ENCODE data around the gene RAD18. TPM values are rescaled to one million over a fixed set of nuclear protein-coding genes. Genes with fewer than 3 reads are reported as not detected.

RAD18 gene
- total and polyA plus RNA-seq, 7 donors: 0.51 to 2.5 (median 2.2) TPM

DNA sequence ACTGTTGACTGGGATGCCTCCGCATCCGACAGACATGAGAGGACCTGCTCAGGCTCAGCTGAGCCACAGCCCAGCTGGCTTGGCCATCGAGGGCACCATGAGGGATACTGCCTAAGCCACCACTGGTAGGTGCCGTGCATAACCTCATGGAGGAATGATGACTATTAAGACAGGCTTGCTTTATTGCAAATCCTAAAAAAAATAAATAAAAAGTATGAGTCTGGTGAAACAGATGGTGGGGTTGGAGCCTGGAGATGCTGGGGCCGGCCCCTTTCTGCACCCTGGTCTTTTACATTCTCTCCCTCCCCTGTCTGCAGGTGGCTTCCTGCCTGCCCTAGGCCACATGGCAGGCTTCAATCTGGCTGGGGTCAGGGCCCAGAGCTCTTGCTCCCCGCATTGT, 24.0 kb upstream of the RAD18 start:
- Histone ChIP-seq H3K9me3 (no peaks in the 10 kb centered on the region), H3K36me3 (ENCODE audit: insufficient read depth in 1 of 2, low read depth in 1 of 2) (no peaks in the 10 kb centered on the region), H3K27me3 (ENCODE audit: insufficient read depth in 3 of 3, low read length in 2 of 3) (no peaks in the 10 kb centered on the region), H3K4me3 (no peak overlapping the region), H3K4me1 (no peaks in the 10 kb centered on the region), H3K27ac (no peak overlapping the region)
- DNase-seq (no peak), ATAC-seq (no peak)
- 80 to 86% (median 82%) methylated on average over 6 of the region's 6 CpGs for WGBS, 3 donors
- intact Hi-C loops (cut with DNase I): loop anchor here (5.0 kb wide), 2 partner anchors 80 to 315 kb away; no protein-coding TSS in a partner anchor
- TF ChIP-seq, protein P1, sequence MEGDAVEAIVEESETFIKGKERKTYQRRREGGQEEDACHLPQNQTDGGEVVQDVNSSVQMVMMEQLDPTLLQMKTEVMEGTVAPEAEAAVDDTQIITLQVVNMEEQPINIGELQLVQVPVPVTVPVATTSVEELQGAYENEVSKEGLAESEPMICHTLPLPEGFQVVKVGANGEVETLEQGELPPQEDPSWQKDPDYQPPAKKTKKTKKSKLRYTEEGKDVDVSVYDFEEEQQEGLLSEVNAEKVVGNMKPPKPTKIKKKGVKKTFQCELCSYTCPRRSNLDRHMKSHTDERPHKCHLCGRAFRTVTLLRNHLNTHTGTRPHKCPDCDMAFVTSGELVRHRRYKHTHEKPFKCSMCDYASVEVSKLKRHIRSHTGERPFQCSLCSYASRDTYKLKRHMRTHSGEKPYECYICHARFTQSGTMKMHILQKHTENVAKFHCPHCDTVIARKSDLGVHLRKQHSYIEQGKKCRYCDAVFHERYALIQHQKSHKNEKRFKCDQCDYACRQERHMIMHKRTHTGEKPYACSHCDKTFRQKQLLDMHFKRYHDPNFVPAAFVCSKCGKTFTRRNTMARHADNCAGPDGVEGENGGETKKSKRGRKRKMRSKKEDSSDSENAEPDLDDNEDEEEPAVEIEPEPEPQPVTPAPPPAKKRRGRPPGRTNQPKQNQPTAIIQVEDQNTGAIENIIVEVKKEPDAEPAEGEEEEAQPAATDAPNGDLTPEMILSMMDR (IDR thresholded peaks at IDR 0.05): no peak

DNA sequence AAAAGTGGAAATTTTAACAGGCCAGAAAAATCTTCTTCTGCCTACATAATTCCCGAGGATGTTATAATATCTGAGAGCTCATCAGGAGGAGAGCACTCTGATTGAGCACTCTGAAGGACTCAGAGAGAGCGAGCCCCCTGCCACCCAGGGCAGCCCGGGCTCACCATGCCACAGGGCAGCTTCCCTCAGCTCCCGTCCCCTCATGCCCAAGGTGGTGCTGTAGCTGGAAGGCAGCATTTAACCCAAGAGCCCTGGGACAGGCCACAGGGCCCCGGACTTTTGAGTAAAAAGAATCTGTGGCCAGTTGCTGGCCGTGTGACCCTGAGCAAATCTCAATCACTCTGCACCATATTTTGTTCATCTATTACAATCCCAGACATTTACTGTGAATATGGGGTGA, 23.5 kb upstream of the RAD18 start:
- H3K36me3 ChIP-seq (ENCODE audit: insufficient read depth in 1 of 2, low read depth in 1 of 2): no peaks in the 10 kb centered on the region
- 90 to 93% (median 92%) methylated on average over 6 of the region's 6 CpGs for WGBS, 3 donors
- TF ChIP-seq, protein P1 (IDR thresholded peaks at IDR 0.05): no peak
- no peaks in the 10 kb centered on the region for H3K27me3 ChIP-seq (ENCODE audit: insufficient read depth in 3 of 3, low read length in 2 of 3)
- intact Hi-C loops (cut with DNase I): loop anchor here (5.0 kb wide), 2 partner anchors 81 to 316 kb away; no protein-coding TSS in a partner anchor
- no peaks in the 10 kb centered on the region for H3K4me1 ChIP-seq
- no peak overlapping the region for H3K27ac ChIP-seq
- no peak for ATAC-seq
- H3K9me3 ChIP-seq: no peaks in the 10 kb centered on the region
- no peak overlapping the region for H3K4me3 ChIP-seq
- no peak for DNase-seq

DNA sequence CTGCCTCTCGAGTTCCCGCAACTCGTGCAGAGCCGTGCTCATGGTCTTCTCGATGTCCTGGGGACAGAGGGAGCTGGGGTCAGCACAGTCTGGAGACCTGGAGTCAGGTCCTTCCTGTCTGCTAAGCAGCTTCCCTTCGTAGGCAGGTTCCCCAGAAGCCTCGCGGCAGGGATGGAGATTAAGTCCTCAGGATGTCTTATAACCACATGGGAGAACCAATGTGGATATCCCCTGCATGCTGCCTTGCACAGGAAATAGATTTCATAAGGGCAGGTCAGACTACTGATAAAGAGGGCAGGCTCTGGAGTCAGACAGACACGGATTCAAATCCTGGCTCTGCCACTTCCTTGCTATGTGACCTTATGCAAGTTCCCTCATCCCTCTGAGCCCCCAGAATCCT, 22.6 kb upstream of the RAD18 start:
- H3K36me3 ChIP-seq (ENCODE audit: insufficient read depth in 1 of 2, low read depth in 1 of 2): no peaks in the 10 kb centered on the region
- intact Hi-C loops (cut with DNase I): loop anchor here (5.0 kb wide), 2 partner anchors 81 to 316 kb away; no protein-coding TSS in a partner anchor
- WGBS, 3 donors: 83 to 88% (median 85%) methylated on average over 8 to 9 of the region's 9 CpGs

DNA sequence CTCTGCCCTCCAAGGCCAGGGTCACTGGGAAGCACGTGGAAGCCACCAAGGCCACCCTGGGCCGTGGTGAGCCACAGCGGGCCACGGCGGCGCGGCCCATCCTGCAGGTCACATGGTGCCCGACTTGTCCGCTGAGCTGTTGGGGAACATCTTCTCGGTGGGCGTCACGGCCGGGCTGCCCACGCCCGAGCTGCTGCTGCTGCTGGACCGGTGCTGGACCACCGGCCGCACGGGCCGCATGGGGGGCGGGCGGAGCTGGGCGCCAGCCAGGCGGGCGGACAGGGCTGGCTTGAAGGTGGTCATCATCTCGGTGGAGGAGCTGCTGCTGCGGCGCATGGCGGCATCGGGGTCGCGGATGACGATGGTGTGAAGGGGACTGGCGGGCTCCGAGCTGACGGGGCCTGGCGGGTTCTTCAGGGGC, 22.1 kb upstream of the RAD18 start:
- TF ChIP-seq, protein P1 (IDR thresholded peaks at IDR 0.05): no peak
- no peak overlapping the region for H3K4me3 ChIP-seq
- H3K9me3 ChIP-seq: no peaks in the 10 kb centered on the region
- intact Hi-C loops (cut with DNase I): loop anchor here (5.0 kb wide), 2 partner anchors 82 to 317 kb away; no protein-coding TSS in a partner anchor
- no peak for DNase-seq
- H3K36me3 ChIP-seq (ENCODE audit: insufficient read depth in 1 of 2, low read depth in 1 of 2): no peaks in the 10 kb centered on the region
- no peaks in the 10 kb centered on the region for H3K4me1 ChIP-seq
- H3K27me3 ChIP-seq (ENCODE audit: insufficient read depth in 3 of 3, low read length in 2 of 3): peaks cover 0 to 4% (median 2%) of the 10 kb centered on the region in 3 donors
- no peak for ATAC-seq
- WGBS, 3 donors: 96 to 97% (median 97%) methylated on average over 30 to 37 of the region's 37 CpGs
- no peak overlapping the region for H3K27ac ChIP-seq

More for the DNA sequence above, 22.6 kb upstream of the RAD18 start:
- DNase-seq: no peak
- Histone ChIP-seq H3K27me3 (ENCODE audit: insufficient read depth in 3 of 3, low read length in 2 of 3) (peaks cover 0 to 2% (median 0%) of the 10 kb centered on the region in 3 donors), H3K27ac (no peak overlapping the region), H3K4me3 (no peak overlapping the region), H3K9me3 (no peaks in the 10 kb centered on the region), H3K4me1 (no peaks in the 10 kb centered on the region)
- TF ChIP-seq, protein P1 (IDR thresholded peaks at IDR 0.05): no peak
- ATAC-seq: no peak

DNA sequence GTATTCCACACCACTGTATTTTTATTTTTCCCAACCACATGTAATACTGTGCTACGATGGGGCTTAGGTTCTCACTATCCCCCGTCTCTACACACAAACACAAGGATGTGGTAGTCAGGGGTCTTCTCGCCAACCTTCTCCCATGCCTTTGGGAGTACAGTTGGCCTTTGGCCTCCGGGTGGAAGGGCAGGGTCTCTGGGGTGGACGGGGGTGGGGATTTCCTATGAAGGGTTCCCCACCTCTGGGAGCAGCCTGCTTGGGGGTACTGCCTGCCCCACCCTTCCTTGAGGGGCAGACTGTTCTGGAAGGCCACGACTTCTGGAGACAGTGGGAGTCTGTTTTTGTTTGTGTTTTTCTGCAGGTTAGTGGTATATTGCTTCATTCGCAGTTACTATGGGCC, 21.3 kb upstream of the RAD18 start:
- no peak overlapping the region for H3K4me3 ChIP-seq
- intact Hi-C loops (cut with DNase I): no loop called here
- H3K9me3 ChIP-seq: peaks cover under 1% of the 10 kb centered on the region
- no peak overlapping the region for H3K27ac ChIP-seq
- H3K4me1 ChIP-seq: no peaks in the 10 kb centered on the region
- TF ChIP-seq, protein P1 (IDR thresholded peaks at IDR 0.05): no peak
- 81 to 90% (median 84%) methylated on average over 7 of the region's 7 CpGs for WGBS, 3 donors
- ATAC-seq: no peak
- H3K27me3 ChIP-seq (ENCODE audit: insufficient read depth in 3 of 3, low read length in 2 of 3): peaks cover 0 to 6% (median 6%) of the 10 kb centered on the region in 3 donors
- no peak for DNase-seq
- H3K36me3 ChIP-seq (ENCODE audit: insufficient read depth in 1 of 2, low read depth in 1 of 2): no peaks in the 10 kb centered on the region

All from psoas muscle (tissue), 8 donors.